GM19324 (cell line): ENCODE measurements around the gene RBBP5.

ENCODE experiments used
- ATAC-seq: cut with Tn5 transposase; IDR thresholded peaks from one replicate; pipeline ENCODE4 v1.9.1; 2021; ENCODE audit warnings: mild to moderate bottlenecking, moderate library complexity; ENCODE audit not compliant: unreplicated experiment, low FRiP score

The RBBP5 gene

GRCh38 chr1:205038132-205038786 is 83.5 kb downstream of the RBBP5 start:
- no peak for ATAC-seq

- ATAC-seq: no peak
These were observed 84.2 kb downstream of the RBBP5 start for GRCh38 chr1:205037539-205037938.
